Cortex of kidney (tissue), 1 donor: ENCODE measurements around the gene ZFP1.

ENCODE experiments used
- DNase-seq: peaks from one replicate; lab custom pipeline; 2025; lab: John Stamatoyannopoulos, UW

ZFP1 gene

DNA sequence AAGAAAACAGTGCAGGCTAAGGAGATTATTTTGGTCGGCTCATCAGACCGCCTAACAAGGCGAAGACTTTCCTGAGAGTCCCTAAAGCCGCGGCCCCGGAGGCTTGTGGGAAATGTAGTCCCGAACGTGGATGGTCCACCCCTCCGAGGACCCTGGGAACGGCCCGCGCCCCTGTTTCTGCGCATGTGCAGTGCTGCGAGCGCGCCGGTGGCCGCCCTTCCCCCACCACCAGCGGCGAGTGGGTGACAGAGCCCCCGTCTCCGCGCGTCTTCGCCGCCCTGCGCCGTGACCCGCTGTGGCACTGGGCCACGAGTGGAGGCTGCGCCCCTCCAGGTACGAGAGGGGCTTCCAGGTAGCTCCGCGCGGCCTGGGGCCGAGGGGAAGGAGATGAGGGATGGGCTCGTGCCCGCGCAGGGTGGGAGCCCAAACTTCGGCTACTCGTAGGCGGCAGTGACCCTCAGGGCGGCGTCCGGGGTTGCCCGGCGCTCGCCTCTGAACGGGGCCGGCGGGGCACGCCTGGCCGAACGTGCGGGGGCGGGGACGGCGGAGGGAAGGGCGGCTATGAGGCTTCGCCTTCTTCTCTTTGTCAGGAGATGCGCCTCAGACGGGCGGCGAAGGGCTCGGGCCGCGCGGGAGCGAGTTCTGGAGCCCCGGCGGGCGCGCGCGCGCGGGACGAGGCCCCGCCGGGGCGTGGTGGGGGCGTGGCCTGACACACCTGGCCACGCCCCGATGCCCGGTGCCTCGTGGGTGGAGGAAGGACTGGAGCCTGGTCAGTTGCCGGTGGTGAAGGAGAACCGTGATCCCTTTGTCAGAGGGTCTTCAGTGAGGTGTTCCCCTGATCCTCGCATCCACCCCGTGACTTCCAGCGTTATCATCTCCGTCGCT lies at the start of gene ZFP1:
TSS of gene ZFP1 (plus strand) at position 214 of the 885 bp plus-strand sequence. CDS start 4,428 bp downstream, outside the sequence.
- no peak for DNase-seq

DNA sequence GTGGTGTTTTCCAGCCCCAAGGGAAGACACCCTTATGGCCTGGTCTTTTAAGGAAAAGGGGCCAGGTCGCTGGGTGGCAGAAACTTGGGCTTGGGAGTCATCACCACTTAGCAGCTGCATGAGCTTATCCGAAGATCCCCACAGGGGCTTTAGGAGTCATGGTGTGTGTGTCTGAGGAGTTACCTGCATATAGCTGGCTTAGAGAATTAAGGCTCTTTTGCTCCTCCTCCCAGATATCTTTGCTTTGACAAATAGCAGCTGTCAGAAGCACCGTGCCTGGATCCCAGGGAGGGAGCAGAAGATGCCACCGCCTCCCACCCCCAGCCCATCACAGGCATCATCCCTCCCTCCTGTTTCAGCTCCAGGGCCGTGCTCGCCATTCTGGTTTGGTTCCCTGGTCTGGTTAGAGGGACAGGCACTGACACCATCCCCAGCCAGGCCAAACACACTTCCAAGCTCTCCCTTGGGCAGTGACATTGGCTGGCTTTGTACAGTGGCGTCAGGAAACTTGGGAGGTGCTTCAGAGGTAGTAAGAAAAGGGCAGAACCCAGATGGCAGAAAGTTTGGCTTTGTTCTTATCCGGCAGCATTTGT lies 49.2 kb upstream of the ZFP1 start:
- DNase-seq, result no peak

DNA sequence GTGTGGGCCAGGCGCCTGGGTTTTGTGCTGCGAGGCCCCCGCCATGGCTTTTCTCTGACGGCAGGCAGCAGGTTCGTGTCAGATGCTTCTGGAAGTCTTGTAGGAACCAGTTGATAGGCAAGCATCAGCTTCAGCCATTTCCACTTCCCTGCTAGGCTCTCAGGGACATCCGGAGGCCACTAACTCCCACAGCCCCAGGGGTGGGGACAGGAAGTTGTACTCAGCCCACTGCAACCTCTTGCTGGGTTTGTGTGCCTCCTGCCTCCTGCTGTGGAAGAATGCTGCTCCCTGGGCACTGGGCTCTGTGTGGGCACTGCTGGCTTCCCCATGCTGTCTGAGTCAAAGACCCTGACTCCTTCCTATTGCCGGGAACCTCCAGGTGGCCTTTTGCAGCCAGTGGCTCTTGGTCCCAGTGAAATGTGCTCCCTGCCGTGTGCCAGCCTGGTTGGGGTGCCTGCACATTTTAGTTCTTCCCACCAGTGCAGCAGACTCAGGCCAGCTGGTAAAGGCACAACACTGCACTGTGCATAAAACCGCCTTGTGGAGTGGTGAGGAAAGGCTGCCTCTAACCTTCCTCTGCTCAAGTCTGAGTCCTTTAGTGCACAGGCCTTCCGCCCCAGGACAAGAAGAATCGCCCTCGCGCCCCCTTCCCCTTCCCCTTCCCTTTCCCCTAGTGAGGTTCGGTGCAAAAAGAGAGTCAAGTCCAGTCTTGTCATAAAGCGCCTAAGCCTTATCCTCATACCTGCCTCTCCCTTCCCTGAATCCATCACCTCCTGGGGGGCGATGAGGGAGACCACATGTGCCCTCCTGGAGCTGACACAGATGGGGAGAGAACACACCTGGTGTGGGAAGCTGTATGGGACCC lies 48.4 kb upstream of the ZFP1 start:
- DNase-seq, result no peak

DNA sequence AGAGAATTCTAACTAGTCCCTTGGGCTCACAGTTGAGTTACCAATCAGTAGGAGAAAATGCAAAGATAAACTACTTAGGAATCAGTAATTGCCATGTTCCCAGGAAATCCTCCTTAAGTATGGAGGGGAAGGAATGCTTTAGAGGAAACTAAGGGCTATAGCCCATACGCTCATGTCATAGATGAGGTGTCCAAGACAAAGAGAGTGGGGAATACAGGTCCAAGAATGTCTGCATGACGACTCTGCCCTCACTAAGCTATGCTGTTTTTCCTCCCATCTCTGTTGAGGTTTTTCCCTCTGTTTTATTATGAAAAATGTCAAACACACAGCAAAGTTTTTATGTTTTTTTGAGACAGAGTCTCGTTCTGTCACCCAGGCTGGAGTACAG lies 47.7 kb upstream of the ZFP1 start:
- no peak for DNase-seq

DNA sequence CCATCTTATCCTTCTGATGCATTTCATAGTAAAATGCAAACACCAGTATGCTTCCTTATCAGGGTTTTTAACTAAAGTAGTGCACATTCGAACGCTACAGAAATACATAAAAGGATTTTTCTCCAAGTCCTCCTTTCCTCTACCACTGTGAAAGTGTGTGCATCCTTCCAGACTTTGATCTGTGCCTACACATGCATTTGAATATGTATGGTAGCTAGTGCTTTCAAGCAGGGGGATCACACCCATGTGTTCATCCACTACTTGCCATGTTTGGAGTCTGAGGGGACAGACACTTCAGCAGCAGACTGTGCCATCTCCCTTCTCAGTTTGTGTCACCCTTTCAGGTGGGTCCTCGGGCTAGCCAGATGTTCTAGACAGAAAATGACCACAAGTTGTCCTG lies 46.7 kb upstream of the ZFP1 start:
- no peak for DNase-seq

DNA sequence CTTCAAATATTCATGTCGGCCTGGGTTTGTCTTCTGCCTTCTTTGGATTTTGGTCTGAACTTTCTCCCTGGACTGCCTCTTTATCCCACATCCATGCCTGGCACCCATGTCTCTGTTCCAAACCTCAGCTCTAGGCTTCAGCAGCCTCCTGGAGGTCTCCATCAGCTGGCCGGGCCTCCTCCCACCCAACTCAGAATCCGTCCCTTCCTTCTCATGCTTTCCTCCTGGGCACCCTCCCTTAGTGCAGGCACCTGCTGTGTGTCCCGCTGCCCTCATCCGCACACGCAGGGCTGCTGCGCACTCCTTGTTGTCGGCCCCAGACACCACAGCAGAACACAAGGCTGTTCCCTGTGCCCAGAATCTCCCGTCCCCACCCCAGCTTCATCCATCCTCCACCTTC lies 45.7 kb upstream of the ZFP1 start:
- DNase-seq, result no peak

DNA sequence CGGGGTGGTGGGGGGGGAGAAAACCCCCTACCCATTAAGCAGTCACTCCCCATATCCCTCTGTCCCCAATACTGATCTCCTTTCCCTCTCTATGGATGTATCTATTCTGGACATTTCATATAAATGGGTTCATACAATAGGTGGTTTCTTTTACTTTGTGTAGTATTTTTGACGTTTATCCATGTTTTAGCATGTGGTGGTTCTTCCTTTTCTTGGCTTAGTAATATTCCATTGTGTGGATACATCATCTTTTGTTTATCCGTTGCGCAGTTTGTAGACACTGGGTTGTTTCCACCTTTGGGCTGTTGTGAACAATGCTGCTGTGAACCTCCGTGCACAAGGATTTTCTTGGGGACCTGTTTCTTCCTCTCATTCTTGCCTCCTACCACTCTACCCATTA lies 44.3 kb upstream of the ZFP1 start:
- DNase-seq, result no peak

DNA sequence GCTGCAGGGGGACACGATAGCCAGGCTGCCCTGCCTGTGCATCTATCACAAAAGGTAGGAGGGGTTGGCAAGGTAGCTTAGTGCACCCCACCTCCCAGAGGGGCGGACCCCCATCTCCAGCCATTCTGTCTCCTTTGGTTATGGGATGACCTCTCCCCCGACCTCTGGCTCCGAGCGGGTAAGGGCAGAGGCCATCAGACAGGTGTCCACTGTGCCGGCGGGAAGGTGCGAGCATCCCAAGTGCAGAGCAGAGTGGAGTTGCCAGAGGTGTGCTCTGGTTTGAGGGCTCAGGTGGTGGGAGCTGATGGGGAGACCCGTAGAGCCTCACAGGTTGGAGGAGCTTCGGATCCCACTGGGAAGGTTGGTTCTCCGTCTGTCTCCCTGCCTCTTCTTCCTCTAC lies 43.5 kb upstream of the ZFP1 start:
- DNase-seq, result no peak

DNA sequence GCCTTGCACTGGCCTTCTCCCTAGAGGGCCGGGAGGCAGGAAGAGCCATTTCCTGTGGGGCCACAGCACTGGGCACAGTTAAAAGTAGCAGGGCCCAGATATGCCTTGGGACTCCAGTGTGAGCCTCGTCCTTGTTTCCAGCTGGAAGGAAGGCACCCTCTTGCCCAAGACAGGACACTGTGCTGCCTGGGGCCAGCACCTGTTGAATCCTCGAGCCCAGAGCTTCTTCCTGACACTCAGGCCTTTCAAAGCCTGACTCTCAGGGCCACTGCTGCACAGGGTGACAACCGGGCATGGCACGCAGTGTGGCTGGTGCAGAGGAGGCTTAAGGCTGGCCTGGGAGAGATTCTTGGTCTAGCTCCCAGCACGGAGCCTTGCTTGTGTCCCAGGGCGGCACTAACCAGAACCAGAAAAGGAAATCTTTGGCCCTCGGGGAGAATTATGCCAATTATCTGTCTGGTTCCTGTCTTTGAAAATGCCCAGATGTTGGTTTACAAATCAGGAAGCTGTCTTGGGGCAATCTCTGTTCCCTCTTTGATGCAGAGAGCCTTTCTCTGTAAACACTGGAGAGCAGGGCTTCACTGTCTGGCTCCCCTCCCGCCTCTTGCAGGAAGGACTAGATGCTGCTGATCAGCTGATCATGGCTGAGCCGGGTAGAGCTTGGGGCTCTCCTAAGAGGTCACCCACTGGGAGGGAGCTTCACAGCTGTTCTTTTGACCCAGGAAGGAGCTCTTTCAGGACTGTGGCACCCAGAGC lies 42.8 kb upstream of the ZFP1 start:
- DNase-seq, result no peak

DNA sequence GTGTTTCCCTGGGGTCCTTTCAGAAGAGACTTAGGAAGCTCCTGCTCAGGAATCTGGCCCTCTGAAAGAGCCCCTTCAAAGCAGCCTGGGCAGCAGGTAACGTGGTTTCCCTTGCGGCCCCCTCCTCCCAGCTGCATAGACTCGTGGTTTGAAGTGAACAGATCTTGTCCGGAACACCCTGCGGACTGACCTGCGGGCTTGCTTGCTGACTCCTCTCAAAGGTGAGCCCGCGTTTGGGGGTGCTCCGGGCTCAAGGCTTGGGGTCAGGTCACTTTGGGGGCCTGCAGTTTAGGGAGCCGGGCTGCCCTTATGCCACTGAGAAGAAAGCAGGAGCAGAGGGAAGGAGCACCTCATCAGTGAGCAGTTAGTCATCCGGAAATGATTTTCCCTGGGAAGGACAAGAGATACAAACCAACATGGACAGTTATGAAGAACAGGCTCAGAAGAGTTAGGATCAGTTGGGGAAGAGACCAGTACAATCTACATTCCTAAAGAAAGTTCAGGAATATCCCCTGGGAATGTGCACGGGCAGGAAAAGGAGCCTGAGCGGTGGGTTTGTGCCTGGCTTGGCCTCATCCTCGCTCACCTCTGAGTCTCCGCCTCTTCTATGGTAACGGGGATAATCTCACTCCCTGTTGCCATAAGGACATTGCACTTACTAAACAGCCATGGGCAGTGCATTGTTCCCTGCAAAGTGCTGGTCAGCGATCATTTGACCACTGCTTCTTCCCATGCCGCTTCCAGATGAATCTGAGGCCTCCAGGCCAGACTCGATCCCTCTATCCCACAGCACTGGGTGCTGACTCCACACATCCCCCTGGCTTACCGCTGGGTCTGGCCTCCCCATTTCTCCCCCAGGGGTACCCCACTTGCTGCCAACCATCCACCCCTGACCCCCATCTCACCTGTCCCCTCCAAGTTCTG lies 41.7 kb upstream of the ZFP1 start:
- no peak for DNase-seq

DNA sequence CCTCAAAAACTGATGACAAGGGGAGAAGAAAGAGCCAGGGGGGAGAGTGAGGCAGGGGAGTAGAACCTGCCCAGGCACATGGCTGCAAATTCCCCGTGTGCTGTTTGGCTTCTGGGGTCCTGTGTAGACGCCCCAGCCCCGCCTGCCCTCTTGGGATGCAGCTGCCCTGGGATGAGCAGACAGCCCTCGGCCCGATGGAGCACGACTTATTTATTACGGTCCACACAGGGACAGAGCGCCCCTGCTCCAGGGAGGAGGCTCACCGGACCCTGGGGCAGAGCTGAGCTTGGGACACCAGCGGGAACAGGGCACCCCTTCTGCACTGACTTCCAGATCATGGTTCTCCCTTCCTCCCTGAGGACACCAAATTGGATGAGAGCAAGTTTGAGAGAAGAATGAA lies 40.8 kb upstream of the ZFP1 start:
- no peak for DNase-seq

DNA sequence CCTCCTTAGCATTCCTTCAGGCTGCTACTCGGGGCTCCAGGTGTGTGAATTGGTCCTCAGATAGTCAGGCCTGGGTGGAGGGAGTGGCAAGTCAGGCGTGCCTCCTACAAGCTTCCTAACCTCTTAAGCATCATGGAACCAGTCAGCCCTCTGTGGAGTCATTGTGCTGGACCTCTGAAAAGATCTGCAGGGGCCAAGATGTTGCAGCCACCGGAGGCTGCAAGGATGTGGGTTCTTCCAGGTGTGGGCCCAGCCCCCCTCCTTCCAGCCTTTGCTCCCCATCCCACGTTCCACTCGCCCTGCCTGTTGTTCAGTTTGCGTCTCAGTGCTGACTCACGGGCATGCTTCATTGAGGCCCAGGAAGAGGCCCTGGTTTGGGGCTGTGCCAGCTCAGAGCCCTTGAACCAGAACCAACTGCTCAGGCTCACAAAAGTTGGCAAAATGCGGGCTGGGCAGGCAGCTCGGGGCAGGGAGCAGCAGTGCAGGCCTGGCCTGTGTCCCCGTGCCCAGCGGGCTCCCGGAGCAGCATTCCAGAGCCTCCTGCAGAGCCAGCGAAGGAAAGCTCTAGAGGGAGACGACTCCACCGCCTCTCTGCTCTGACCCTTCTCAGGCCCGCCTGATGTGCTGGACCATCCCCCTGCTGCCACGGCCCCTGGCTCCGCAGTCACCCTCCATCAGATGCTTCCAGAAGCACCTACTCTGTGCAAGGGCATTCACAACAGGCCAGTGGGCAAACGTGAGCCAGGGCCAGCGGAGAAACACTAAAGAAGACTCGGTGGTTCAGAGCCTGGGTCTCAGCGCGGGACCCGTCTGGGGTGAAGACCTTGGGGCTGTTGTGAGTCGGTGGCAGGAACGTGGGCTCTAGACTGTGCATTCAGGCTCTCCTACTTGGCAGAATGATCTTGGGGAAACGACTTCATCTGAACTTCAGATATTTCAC lies 39.3 kb upstream of the ZFP1 start:
- no peak for DNase-seq

DNA sequence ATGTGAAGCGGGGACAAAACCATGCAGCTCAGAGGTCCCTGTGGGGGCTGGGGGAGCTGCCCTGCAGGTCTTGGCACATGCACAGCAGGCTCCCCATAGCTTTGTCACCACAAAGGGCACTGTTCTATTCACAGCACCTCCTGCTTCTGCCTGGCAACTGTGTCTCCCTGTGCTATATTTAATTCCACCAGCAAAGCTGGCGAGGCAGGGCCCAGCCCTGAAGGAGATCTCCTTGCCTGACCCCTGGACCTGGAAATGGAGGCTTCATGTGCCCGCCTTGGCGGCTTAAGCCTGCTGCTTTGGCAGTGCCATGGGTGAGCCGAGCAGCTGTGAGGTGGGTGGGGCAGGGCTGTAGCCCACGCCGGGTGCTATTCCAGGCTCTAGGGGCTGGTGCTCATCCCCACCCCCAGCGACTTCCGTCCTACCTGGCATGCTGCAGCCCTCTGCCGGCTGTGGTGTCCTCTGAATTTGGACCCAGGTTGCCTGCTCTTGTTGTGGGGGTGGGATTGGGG lies 38.5 kb upstream of the ZFP1 start:
- no peak for DNase-seq

DNA sequence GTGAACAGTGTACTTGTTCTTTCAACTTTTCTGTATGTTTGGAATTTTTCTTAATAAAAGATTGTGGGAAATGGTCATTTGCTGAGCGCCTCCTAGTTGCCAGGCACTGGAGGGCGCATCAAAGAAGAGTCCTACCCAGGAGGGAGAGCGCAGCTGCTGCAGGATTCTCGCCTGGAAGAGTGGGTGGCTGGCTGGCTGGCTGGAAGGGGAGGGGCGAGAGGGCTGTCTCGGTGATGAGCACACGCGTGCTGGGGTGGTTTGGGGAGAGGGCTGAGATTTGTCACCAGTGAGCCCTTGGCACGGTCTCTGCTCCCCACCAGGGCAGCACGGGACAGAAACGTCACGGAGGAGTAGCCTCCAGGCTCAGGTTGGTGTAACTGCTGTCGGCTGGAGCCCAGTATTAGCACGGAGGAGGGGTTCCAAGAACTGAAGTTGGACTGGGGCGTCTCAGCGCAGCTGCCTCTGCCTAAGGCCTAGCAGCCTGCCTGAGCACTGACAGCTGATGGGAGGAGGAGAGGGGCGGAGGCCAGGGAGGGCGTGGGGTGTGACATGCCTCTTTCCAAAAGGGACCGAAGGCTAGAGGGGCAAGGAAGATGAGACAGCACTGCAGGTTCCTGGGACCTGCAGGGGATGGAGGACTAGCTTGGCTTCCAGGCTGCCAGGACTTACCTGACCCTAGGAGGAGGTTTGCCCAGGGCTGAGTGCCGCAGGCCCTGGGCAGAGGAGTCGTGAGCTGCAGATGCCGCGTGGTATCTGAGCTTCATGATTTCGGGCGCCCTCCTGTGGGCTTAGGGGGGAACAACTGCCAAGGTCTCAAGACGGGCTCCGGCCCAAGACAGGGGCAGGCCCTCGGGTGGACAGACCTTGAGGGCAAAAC lies 37.4 kb upstream of the ZFP1 start:
- DNase-seq, result no peak

DNA sequence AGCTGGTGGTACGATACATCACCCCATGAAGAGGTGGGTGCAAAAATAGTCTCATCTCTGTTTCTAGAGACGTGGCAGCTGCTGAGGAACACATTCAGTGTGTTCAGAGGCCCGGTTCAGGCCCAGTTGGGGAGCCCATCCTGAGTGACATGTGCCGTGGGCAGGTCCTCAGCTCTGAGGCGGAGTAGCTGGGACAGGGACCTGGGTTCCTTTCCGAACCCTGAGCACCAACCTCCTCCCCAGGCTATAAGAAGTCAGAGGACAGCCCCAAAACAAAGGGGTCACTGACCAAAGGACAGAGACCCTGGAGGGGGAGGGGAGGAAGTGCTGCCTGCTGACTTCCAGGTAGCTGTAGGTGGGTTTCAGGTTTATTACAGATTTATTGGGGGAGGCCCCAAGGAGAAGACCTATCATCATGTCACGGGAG lies 36.8 kb upstream of the ZFP1 start:
- DNase-seq, result no peak

DNA sequence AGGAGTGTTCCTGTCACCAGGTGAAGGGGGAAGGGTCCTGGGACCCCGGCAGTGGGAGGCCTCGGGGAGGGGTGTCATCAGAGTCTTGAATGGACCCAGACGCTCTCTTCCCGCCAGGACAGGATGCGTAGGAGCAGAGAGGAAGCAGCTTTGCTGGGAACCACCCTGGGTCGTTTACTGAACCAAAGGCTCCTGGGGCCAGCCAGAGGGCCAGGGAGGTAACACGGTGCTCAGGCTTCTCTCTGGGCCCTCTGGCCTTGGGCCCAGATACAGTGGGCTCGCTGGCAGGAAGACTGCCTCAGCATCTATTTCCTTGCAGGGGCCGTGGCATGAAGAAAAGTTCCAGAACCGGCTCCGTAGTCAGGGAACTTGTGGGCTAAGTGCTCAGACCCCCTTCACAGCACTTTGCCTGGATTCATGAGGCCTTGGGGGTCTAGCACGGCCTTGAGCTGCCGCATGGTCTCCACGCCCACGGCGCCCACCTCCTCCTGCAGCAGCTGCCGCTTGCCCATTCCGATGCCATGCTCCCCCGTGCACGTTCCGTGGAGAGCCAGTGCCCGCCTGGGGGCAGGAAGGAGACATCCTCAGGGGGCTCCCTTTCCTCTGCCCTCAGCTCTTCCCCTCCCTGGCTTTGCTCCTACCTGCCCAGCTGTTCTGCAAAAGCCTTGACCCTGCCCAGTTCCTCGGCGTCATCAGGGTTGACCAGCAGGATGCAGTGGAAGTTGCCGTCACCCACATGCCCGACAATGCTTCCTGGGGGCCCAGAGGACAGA lies 36.2 kb upstream of the ZFP1 start:
- no peak for DNase-seq

DNA sequence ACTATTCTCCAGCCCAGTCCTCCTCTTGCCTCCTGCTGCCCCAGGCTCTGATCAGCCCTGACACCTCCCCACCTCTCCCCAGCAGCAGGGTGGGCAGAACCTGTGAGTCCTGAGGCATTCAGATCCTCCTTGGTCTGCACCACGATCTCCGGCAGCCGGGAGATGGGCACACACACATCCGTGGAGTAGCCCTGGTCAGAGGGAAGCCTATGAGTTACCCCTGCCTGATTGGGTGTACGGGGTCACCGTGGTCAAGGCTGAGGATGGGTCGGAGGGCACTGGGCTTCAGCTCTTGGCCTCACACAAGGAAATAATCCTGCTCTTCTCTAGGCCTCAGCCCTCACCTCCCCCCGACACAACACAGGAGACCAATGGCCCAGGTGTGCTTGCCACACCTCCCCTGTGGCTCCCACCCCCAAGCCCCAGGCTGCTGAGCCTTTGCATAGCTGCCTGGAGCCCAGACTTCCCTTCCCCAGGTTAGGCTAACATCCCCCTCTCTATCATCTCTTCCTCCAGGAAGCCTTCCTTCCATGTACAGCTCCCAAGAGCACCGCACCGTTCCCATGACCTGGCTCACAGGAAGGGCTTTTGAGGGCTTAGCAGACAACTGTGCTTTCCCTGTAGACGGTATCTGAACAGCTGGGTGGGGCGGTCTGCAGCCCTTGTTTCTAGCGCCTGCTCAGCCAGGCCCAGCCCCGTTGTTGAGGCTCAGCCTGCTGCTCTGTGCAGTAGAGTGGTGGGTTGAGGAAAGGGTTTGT lies 35.4 kb upstream of the ZFP1 start:
- no peak for DNase-seq
